GM19035 (cell line): Measurements from ENCODE around the gene C2orf80.
"Not testable (repeated sequence)": the region's sequence is repeated elsewhere in the genome, so short reads cannot be mapped to it uniquely, and the experiment has no call there.

Experiments used
- ATAC-seq: cut with Tn5 transposase; IDR thresholded peaks from one replicate; pipeline ENCODE4 v1.9.1; 2021; ENCODE audit not compliant: unreplicated experiment

The C2orf80 gene

DNA sequence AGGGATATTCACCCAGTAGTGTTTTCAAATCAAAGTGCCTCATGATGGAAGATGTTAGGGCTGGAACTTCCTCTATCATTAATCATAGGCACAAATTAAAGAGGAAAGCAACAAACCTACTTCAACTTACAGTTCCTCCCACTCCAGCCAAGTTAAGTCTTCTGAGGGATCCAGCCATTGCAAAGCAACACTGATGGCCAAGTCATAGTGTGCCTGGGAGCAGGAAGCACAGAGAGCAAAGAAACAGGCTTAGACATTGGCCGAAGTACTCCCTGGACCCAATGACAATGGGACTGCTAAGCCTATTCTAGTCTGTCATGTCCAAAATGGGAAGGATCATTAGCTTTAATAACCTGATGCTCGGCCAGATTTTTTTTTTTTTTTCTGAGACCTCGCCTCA is 7.0 kb downstream of the C2orf80 start:
- ATAC-seq: no peak

DNA sequence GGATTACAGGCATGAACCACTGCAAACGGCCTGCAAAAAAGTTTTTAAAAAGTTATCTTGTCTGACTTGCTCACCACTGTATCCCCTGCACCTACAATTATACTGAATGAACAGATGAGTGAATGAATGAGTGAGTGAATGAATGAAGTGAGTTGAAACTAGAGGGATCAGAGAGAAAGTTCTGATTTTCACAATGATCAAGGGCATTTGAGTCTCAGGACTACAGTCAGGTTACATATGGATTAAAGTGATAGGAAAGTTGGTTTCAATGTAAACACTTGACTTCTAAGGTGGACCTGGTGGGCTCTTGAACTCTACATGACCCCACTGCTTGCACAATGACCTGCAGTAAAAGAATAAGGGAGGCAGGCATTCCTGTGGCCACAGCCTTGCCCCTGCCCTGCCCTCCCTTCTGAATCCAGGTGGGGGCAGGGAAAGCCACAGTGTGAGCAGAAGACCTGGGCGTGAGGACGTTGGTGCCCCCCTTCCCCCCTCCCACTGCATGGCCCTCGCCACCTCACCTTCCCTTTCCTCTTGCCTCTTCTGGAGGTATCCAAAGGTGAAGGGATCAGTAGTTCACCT is 10.7 kb downstream of the C2orf80 start:
- no peak for ATAC-seq

DNA sequence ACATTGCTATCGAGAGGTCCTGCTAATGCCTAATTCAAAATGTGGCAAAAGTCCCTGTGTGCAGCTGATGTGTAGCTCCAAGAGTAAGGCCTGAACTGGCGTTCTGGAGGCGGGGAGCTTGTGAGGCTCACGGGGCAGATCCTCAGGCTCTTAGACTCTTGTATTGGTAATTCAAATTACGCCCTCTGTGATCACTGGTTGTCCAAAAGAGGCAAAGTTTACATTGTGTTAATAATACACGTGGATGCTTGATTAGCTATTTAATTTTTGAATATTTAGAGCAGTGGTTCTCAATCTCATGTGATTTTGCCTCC is 14.0 kb downstream of the C2orf80 start:
- no peak for ATAC-seq

DNA sequence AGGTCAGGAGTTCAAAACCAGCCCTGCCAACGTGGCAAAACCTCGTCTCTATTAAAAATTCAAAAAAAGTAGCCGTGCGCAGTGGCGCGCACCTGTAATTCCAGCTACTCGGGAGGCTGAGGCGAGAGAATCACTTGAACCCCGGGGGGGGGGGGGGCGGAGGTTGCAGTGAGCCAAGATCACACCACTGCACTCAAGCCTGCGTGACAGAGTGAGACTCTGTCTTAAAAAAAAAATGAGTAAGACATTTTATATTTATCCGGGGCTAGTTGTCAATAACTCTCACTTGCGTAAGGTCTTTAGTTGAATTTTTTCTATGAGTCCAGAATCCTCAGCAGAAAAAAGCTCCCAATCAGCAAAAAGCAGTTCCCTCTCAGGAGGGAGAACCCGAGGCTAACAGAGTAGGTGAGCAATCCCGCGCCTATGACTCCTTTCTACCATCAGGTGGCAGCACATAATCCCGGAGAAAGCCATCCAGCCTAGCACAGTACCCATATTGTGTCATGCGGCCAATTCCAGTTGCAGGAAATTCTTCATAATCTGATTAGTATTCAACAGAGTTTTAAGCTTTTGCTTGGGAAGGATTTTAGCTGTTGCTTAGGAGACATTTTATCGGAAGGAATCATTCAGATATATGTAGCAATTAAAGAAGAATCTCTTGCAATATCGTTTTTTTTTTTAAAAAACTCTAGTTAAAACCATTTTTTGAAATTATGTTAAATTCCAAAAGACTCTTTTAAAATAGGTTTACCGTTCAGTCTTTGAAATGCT is 14.6 kb downstream of the C2orf80 start:
- ATAC-seq: peak; percentile 99

DNA sequence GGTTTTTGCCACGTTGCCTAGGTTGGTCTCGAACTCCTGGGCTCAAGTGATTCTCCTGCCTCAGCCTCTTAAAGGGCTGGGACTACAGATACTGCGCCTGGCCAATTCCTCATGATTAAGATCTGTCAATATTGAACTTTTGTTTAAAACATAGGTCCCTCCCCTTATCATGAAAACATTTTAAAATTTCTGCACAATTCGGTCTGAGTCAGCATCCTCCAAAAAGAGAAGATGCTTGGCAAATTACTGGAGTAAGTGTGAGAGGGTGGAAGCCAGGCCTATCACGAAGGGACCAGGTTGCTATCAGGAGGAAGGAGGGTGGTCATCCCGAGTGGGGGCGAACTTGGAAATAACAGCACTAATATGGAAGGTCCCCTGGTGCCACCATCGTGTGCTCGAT is 15.7 kb downstream of the C2orf80 start:
- ATAC-seq: no peak

DNA sequence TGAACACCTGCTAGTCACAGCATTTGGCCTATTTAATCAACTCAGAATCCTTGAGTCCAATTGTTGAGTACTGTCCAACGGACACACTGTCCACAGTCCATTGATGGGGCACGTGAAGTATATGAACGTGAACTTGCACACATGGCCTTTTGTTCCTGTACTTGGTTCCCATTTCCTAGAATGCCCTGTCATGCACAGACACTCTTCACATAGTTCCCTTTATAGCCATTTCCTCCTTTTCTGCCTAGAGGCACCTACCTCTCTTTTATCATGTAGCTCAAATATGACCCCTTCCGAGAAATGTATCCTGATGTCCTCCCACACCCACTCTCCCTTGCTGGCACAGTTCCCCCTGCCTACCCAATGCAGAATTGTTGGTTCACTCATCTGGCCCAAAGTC is 17.7 kb downstream of the C2orf80 start:
- ATAC-seq: no peak

DNA sequence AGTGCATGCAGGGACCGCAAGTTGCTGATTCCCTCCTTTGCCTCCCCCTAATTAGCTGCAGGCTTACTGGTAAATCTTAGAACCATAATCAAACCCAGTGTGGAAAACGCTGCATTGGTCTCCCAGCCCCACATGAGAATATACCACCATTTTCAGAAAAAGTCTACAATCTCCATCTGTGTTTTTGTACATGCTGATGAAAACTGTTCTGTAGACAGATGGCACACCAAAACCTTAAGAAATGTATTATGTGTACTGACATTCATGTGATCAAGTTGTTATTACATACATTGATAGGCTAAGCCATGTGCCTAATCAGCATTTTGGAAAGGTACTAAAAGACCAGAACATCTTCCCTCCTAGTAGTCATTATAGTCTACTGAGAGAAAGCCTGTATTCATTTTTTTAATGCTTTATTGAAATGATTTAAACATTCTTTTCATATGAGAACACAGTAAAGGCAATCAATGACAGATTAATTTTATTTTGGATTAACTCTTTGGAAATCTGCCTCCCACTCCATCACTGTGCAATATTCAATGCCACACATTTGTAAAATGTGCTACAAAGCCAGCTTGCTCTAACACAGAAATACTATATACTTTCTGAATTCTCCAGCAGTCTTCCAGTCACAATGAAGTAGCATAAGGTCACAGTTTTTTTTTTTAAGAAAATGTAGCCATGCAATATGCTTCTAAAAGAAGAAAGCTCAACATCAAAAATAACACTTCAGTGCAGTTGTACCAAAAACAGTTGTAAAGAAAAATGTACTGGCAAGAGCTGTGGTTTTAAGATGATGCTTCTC is 24.7 kb downstream of the C2orf80 start:
- no peak for ATAC-seq

DNA sequence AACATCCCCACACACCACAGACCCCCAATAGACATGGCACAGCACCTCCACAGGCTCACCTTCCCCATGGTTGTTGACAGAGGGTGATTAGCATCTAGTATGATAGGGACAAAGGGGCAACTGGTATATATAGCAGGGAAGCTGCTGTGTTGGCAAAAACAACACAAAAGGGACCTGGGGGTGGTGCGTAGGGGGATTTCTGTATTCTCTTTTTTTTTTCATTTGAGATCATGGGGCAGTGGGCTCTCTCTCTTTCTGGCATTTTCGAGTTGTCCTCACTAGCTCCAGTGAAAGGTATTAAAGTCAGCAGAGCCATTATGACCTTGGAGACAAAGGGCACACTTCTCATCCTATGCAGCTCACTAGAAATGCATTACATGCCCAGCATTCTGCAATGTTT is 26.3 kb downstream of the C2orf80 start, which contains the start of gene CRYGA:
CRYGA (minus strand) TSS at position 101 of the 400 bp plus-strand sequence; CDS start at position 68, 33 bp downstream.
- ATAC-seq: no peak

DNA sequence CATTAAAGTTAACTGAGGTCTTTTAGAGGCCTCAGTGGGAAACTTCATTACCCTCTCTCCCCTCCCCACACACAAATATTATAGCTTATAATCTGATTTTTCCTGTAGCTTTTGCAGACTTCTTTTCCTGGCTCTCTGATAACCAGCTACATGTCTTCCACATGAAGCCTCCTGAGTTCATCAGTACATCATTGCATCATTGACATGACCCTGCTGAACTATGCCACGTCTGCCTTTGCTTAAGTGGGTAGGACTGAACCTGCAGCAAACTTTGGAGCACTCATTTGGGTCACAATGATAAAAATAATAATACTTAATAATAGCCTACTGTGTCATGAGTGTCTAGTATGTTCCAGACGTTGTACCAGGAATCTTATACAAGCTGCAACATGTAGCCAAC is 33.4 kb downstream of the C2orf80 start:
- no peak for ATAC-seq

DNA sequence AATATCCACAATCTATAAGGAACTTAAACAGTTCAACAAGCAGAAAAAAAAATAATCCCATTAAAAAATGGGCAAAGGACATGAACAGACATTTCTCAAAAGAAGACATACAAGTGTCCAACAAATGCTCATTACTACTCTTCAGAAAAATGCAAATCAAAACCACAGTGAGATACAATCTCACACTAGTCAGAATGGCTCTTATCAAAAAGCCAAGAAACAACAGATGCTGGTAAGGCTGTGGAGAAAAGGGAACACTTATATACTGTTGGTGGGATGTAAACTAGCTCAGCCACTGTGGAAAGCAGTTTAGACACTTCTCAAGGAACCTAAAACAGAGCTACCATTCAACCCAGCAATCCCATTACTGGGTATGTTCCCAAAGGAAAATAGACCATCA is 36.7 kb downstream of the C2orf80 start:
- ATAC-seq: no peak

DNA sequence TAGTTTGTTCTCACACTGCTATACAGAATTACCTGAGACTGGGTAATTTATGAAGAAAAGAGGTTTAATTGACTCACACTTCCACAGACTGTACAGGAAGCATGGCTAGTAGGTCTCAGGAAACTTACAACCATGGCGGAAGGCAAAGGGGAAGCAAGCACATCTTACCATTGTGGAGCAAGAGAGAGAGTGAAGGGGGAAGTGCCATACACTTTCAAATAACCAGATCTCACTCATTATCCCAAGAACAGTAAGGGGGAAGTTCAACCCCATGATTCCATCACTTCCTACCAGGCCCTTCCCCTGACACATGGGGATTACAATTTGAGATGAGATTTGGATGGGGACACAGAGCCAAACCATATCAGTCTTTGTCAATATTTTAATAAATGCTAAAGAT is 38.9 kb downstream of the C2orf80 start:
- no peak for ATAC-seq

DNA sequence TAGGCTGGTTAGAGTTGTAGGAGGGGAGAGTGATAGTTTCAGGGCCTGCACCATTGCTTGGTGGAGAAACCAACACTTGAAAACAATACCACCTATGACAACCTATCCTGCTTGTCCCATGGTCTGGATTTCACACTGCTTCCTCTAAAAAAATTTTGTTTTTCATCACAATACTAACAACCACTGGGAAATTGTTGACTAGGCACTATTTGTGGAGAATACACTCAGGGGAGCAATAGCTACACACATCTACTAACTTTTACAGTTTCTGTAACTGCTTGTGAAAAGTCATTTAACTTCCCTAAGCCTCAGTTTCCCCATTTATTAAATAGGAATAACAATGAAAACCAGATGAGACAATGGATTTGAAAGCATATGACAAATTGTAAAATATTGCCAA is 39.7 kb downstream of the C2orf80 start:
- no peak for ATAC-seq

DNA sequence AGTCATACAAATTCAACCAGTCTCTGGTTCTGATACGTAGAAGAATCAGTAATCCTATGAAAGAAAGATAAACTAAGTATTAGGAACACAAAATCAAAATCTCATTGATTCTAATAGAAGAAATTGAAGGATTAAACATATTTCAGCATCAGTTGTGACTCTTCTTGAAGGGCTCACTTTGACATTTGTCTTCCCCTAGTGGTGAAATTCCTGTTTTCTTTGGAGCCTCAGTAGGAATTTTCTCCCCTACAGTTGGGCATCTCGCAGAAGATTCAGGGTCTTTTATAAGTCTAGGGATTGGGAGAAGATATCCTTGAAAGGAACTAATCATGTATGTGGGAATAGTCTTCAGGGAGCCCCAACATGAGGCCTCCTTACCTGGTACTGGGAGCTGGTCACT is 41.0 kb downstream of the C2orf80 start:
- no peak for ATAC-seq

DNA sequence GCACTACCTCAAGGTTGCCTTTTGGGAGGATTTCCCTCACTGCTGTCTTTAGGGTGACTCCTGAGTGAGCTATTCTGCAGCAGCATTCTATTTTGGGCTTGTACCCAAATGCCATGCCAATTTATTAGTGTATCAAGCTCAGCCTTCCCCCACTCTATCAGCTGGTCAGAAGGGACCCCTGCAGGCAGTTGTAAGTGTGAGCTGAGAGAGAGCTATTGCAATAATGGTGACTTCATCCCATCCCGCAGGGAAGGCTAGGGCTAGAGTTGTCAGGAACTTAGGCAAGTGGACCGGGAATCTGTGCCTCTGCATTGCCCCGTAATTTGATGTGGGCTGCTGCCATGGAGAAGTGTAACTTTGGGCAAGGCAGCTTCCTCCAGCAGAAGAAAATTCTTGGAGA is 42.1 kb downstream of the C2orf80 start:
- ATAC-seq: no peak

DNA sequence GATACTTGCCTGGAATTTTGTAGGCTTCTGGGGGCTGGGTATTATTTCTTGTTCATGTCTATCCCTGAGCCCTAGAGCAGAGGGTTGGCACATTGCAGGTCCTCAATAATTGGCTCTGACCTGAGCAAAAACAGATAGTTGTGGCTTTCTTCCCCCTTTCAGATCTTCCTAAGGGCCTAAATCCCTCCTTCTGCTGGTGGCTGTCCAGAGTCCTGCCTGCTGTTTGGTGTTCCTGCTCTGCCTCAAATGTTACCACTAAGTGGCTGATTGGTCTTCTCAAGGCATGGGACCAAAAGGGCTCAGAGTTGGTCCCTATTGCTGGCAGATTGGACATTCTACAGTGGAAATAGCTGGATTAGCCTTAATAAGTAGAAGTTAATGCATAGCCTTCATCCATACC is 42.8 kb downstream of the C2orf80 start:
- no peak for ATAC-seq

DNA sequence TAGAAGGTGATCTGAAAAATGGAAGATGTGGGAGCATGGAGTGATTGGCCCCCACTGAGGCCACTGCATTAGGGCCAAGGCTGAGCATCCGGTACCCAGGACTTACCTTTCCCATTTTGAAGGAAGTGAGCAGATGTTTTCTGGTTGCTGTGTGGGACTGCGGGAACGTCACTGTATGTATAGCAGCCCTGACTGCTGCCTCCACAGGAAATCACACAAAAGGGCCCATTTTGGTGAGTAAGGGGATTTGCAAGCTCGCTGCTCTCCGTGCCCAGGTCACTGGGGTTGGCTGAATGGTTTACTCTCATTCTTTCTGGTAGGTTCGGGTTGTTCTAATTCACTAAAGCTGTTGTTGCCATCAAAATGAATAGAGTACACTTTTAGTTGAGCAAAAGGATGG is 43.8 kb downstream of the C2orf80 start, which contains the start of gene CRYGB:
CRYGB (minus strand) TSS at position 153 of the 400 bp plus-strand sequence; CDS start at position 115, 38 bp downstream.
- ATAC-seq: no peak

DNA sequence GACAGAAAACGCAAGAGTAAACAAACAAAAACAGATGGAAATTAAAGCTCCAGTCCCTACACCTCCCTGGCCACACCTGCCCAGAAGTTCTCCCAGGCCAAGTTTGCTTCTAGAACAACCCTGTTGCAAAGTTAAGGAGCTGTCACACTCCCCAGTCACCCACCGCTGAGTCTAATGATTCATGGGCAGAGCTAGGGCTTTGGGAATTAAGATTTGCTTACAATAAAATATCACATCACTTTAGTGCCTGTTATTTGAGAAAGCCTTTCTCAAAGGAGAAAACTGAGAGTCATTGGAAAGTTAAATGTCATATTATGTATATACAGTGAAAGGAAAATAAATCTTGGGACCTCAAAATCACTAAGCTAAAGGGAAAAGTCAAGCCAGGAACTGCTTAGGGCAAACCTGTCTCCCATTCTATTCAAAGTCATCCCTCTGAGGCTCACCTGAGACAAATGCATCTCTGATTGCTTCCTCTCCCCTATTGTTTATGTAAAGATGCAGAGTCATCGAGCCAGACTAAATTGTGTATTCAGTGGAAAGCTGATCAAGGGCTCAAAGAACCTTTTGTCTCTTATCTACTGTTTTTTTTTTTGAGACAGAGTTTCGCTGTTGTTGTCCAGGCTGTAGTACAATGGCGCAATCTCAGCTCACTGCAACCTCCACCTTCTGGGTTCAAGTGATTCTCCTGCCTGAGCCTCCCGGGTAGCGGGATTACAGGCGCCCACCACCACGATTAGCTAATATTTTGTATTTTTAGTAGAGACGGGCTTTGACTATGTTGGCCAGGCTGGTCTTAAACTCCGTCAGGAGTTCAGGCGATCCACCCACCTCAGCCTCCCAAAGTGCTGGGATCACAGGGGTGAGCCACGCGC is 46.7 kb downstream of the C2orf80 start:
- ATAC-seq: no peak

DNA sequence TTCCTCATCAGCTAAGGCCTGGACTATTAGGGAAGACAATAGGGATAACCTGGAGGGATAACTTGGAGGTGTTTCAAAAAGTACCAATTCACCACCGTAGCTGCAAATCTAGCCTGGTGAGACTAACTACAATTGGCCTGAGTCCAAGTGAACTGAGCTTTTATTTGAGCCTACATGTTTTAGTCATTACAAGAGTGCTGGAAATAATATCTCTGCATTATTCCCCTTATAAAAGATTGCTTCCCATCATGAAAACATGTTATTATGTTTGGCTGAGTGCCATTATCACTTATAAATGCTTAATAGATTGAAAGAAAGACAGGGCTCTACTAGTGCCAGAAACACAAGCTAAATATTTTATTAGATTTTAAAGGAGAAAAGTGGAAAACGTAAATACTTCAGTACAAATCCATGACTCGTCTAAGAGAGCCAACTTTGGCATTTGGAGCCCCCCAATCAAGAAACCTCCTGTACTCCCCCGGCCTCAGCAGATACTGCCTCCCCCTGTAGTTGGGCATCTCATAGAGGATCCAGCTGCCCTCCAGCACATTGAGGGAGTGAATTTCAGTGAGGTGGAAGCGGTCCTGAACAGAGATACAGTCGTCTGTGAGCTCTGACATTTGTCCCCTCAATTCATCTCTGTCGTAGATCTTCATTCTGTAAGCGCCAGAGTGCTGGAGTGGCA is 47.4 kb downstream of the C2orf80 start:
- ATAC-seq: no peak

DNA sequence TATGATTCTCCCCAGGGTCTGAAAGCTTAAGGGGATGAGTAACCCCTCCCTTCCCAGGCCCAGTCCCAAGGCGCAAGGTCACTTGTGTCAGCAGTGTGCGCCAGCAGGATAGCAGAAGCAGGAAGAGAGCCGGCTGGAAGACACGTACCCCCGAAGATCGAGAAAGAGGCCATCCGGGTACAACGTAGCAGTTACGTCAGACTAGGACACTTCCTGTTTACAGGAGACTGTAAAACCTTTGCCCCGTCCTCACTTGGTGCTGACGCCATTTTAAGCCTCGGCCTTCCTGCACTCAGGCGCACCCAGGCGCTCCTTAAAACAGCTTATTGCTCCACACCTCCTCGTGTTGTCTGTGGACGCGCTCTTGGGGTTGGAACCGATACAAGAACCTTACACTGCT is 50.4 kb downstream of the C2orf80 start:
- ATAC-seq: no peak

DNA sequence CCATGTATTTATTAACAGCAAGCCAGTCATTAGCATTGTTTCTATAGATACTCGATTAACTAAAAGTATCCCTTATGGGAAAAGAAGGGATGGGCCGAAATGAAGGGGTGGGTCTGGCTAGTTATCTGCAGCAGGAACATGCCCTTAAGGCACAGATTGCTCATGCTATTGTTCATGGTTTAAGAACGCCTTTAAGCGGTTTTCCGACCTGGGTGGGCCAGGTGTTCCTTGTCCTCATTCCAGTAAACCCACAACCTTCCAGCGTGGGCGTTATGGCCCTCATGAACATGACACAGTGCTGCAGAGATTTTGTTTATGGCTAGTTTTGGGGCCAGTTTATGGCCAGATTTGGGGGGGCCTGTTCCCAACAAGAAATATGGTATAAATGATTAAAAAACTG is 51.5 kb downstream of the C2orf80 start:
- ATAC-seq: not testable (repeated sequence)

DNA sequence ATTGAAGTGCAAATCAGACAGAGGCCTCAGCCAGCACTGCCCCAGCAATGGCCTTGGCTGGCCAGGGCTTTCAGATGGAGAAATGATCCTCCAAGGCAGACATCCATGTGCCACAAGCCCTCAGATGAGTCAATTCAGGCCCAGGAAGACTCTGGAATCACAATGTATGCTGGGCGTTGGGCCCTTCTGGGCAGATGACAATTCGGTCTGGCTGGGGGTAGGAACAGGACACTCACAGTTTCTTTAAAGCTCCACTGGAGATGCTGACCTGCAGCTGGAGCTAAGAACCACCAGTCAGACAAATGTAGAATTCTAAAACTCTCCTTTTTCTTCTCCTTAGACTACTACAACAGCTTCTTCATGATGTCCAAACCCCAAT is 53.1 kb downstream of the C2orf80 start:
- no peak for ATAC-seq
